ENCODE measurements around the gene SVIL. TPM values are rescaled to one million over a fixed set of nuclear protein-coding genes. Genes with fewer than 3 reads are reported as not detected.
"Not testable (repeated sequence)": the region's sequence is repeated elsewhere in the genome, so short reads cannot be mapped to it uniquely, and the experiment has no call there.

SVIL gene
- total and polyA plus RNA-seq, 2 of the 13 experiments (the other 11 are each of a cell fraction or from before 2014, with no cell fraction given) = 3.9 to 12.1 TPM

- DNase-seq (ENCODE audit: low spot score) (no peak), FAIRE-seq (no peak), ATAC-seq (no peak)
- H3K9me3 ChIP-seq (ENCODE audit: low read length) = no peaks in the 10 kb centered on the region
- no peaks in the 10 kb centered on the region for H3K27me3 ChIP-seq (ENCODE audit: control insufficient read depth in 1 of 2, insufficient read depth in 2 of 2, low read length in 2 of 2)
- H3K27ac ChIP-seq (ENCODE audit: extremely low read length, insufficient read depth, low read length) = no peak overlapping the region
- no TSS peak for BruUV-seq (replicated peaks)
- no peaks in the 10 kb centered on the region for H3K79me2 ChIP-seq (ENCODE audit: insufficient read depth, low read length)
- WGBS (ENCODE audit: low lambda C conversion rate) = 73% methylated on average over 3 of the region's 5 CpGs
- no peaks in the 10 kb centered on the region for H3K4me1 ChIP-seq (ENCODE audit: insufficient read depth, low read length)
- peaks cover 1 to 14% of the 10 kb centered on the region in 2 experiments; a peak in 2 of 5 replicates for H3K36me3 ChIP-seq (replicated peaks in 1 of 2; ENCODE audit: control insufficient read depth in 1 of 2, insufficient read depth in 2 of 2, low read length in 2 of 2)
- no peaks in the 10 kb centered on the region for H4K20me1 ChIP-seq (ENCODE audit: insufficient read depth, low read length)
- no peak overlapping the region for H3K4me3 ChIP-seq (replicated peaks in 1 of 3; ENCODE audit: insufficient read depth in 1 of 3, low read depth in 2 of 3, low read length in 3 of 3)
- TF ChIP-seq DR1 (CRISPR knock-in tag; IDR thresholded peaks at IDR 0.05) = no peak
- TF ChIP-seq, protein P1, sequence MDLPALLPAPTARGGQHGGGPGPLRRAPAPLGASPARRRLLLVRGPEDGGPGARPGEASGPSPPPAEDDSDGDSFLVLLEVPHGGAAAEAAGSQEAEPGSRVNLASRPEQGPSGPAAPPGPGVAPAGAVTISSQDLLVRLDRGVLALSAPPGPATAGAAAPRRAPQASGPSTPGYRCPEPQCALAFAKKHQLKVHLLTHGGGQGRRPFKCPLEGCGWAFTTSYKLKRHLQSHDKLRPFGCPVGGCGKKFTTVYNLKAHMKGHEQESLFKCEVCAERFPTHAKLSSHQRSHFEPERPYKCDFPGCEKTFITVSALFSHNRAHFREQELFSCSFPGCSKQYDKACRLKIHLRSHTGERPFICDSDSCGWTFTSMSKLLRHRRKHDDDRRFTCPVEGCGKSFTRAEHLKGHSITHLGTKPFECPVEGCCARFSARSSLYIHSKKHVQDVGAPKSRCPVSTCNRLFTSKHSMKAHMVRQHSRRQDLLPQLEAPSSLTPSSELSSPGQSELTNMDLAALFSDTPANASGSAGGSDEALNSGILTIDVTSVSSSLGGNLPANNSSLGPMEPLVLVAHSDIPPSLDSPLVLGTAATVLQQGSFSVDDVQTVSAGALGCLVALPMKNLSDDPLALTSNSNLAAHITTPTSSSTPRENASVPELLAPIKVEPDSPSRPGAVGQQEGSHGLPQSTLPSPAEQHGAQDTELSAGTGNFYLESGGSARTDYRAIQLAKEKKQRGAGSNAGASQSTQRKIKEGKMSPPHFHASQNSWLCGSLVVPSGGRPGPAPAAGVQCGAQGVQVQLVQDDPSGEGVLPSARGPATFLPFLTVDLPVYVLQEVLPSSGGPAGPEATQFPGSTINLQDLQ (CRISPR knock-in tag; IDR thresholded peaks at IDR 0.05) = no peak
- TF ChIP-seq YEATS4 (CRISPR knock-in tag; IDR thresholded peaks at IDR 0.05; ENCODE audit: borderline replicate concordance) = no peak
- TF ChIP-seq PTBP1 (IDR thresholded peaks at IDR 0.05; ENCODE audit: low read depth, low read length, poor library complexity, severe bottlenecking) = no peak
- TF ChIP-seq HOXA9 (CRISPR knock-in tag; IDR thresholded peaks at IDR 0.05; ENCODE audit: borderline replicate concordance) = no peak
- TF ChIP-seq UBTF (CRISPR knock-in tag; IDR thresholded peaks at IDR 0.05) = no peak
- TF ChIP-seq JUN (CRISPR knock-in tag; IDR thresholded peaks at IDR 0.05) = no peak
- no peak for TF ChIP-seq MTA1 (CRISPR knock-in tag; IDR thresholded peaks at IDR 0.05; ENCODE audit: borderline replicate concordance)
- no peak for TF ChIP-seq MATR3 (CRISPR knock-in tag; IDR thresholded peaks at IDR 0.05)
- in situ Hi-C loops (cut with HindIII; ENCODE audit: extremely low pct_ligation_motif_present, low pct_unique_long_range_greater_than_20kb) (no loop called here), intact Hi-C loops (cut with micrococcal nuclease; ENCODE audit: unreplicated experiment) (no loop called here)
- no peak overlapping the region for H3K9ac ChIP-seq (ENCODE audit: insufficient read depth, low read depth, low read length)
- CTCF ChIA-PET (ENCODE audit: low intra/inter-chr PET ratio, low total read pairs) = no interaction called here
- H3K4me2 ChIP-seq (ENCODE audit: low read depth, low read length) = no peak overlapping the region
- POLR2A ChIA-PET = no interaction called here
- H2AFZ ChIP-seq (ENCODE audit: low read length) = no peak overlapping the region
These were observed 142.9 kb downstream of the SVIL start for GRCh38 chr10:29491918-29492317.

DNA sequence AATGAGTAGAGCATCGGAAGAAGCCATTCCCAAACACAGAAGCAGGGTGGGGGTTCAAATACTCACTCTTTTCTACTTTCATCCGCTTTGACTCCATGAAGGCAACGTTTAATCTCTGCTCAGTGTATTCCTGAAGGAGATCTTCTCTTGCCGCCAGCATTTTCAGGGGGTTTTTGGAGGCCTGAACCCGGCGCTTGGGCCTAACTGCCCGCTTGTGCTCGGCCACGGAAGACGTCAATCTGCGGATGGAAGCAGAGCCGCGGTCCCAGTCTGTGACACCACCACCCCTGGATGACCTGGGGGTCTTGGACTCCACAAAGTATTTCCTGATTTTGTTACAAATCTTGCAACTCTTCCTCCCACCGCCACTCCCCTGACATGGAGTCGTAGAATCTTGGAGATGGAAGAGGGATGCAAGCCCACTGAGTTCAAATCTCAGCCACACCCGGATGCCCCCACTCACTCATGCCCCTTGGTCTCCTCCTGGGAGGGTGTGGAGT lies 143.9 kb downstream of the SVIL start:
- H3K79me2 ChIP-seq (ENCODE audit: insufficient read depth, low read length); H3K27ac ChIP-seq (ENCODE audit: extremely low read length, insufficient read depth, low read length); H3K9ac ChIP-seq (ENCODE audit: insufficient read depth, low read depth, low read length); H3K4me3 ChIP-seq (replicated peaks in 1 of 3; ENCODE audit: insufficient read depth in 1 of 3, low read depth in 2 of 3, low read length in 3 of 3); intact Hi-C loops (cut with micrococcal nuclease; ENCODE audit: unreplicated experiment); CTCF ChIA-PET (ENCODE audit: low intra/inter-chr PET ratio, low total read pairs); H3K4me2 ChIP-seq (ENCODE audit: low read depth, low read length); ATAC-seq; DNase-seq (ENCODE audit: low spot score); BruUV-seq (replicated peaks); H3K27me3 ChIP-seq (ENCODE audit: control insufficient read depth in 1 of 2, insufficient read depth in 2 of 2, low read length in 2 of 2); FAIRE-seq; in situ Hi-C loops (cut with HindIII; ENCODE audit: extremely low pct_ligation_motif_present, low pct_unique_long_range_greater_than_20kb); H2AFZ ChIP-seq (ENCODE audit: low read length); H3K4me1 ChIP-seq (ENCODE audit: insufficient read depth, low read length); H4K20me1 ChIP-seq (ENCODE audit: insufficient read depth, low read length); POLR2A ChIA-PET; H3K9me3 ChIP-seq (ENCODE audit: low read length): not testable (repeated sequence)
- 90% methylated on average over 16 of the region's 16 CpGs for WGBS (ENCODE audit: low lambda C conversion rate)
- H3K36me3 ChIP-seq (replicated peaks in 1 of 2; ENCODE audit: control insufficient read depth in 1 of 2, insufficient read depth in 2 of 2, low read length in 2 of 2) = peaks cover 1 to 14% of the 10 kb centered on the region in 2 experiments; a peak in 2 of 5 replicates
